ENCODE measurements around the gene GALNT18. TPM values are rescaled to one million over a fixed set of nuclear protein-coding genes. Genes with fewer than 3 reads are reported as not detected.

The GALNT18 gene
- total RNA-seq, 1 donor from 2014 or later, result 39.8 TPM

DNA sequence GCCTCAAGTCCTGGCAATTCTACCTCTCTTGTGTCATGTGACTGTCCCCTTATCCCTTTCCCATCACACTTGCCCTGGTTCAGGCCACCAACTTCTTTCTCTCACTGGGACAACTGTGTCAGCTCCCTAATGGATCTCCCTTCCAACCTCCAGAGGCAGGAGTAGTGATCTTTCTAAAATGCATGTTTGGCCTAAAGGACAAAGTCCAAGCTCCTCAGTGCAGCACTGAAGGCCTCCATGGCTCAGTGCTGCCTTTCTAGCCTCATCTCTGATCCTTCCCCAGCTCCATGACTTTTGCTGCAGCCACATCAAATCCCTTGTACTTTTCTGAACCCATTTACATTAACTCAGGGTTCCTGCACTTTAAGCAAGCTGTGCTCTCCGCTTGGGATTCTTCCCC, 349.6 kb downstream of the GALNT18 start:
- Mint-ChIP-seq H3K4me1 (ENCODE audit: unreplicated experiment) (no peaks in the 10 kb centered on the region), H3K27ac (ENCODE audit: unreplicated experiment) (no peak overlapping the region), H3K36me3 (ENCODE audit: unreplicated experiment) (peaks cover 29% of the 10 kb centered on the region), H3K4me3 (ENCODE audit: unreplicated experiment) (no peak overlapping the region), H3K9me3 (ENCODE audit: unreplicated experiment) (peaks cover 5% of the 10 kb centered on the region), H3K27me3 (ENCODE audit: unreplicated experiment) (peaks cover 2% of the 10 kb centered on the region)
- no peak for DNase-seq (ENCODE audit: extremely low spot score, unreplicated experiment)
- TF ChIP-seq, protein P1, sequence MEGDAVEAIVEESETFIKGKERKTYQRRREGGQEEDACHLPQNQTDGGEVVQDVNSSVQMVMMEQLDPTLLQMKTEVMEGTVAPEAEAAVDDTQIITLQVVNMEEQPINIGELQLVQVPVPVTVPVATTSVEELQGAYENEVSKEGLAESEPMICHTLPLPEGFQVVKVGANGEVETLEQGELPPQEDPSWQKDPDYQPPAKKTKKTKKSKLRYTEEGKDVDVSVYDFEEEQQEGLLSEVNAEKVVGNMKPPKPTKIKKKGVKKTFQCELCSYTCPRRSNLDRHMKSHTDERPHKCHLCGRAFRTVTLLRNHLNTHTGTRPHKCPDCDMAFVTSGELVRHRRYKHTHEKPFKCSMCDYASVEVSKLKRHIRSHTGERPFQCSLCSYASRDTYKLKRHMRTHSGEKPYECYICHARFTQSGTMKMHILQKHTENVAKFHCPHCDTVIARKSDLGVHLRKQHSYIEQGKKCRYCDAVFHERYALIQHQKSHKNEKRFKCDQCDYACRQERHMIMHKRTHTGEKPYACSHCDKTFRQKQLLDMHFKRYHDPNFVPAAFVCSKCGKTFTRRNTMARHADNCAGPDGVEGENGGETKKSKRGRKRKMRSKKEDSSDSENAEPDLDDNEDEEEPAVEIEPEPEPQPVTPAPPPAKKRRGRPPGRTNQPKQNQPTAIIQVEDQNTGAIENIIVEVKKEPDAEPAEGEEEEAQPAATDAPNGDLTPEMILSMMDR (IDR thresholded peaks at IDR 0.05), result no peak

DNA sequence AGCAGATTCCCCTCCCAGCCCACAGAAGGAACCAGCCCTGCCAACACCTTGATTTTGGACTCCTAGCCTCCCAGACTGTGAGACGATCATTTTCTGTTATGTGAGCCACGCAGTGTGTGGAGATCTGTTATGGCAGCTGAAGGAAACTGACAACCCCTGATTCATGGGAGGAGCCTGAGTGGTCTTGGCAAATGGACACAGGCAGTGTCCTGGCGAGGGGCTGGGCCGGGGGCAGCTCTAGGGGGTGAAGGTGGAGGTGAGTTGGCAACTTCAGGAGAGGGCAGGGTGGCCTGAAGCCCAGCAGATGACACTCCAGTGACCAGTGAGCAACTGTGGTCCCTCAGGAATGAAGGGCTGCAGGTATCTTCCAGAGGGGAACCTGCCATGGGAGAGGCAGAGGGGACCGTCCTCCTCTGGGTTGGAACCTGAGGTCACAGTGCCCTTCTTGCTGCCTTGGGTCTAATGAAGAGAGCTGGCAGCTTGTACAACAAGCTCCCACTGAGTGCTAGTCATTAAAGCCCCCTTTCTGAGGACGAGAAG, 351.5 kb downstream of the GALNT18 start:
- no peak overlapping the region for H3K27ac Mint-ChIP-seq (ENCODE audit: unreplicated experiment)
- H3K4me1 Mint-ChIP-seq (ENCODE audit: unreplicated experiment), result no peaks in the 10 kb centered on the region
- H3K9me3 Mint-ChIP-seq (ENCODE audit: unreplicated experiment), result no peaks in the 10 kb centered on the region
- no peak for DNase-seq (ENCODE audit: extremely low spot score, unreplicated experiment)
- peaks cover 2% of the 10 kb centered on the region for H3K27me3 Mint-ChIP-seq (ENCODE audit: unreplicated experiment)
- peaks cover 13% of the 10 kb centered on the region for H3K36me3 Mint-ChIP-seq (ENCODE audit: unreplicated experiment)
- TF ChIP-seq, protein P1 (IDR thresholded peaks at IDR 0.05), result no peak
- no peak overlapping the region for H3K4me3 Mint-ChIP-seq (ENCODE audit: unreplicated experiment)

DNA sequence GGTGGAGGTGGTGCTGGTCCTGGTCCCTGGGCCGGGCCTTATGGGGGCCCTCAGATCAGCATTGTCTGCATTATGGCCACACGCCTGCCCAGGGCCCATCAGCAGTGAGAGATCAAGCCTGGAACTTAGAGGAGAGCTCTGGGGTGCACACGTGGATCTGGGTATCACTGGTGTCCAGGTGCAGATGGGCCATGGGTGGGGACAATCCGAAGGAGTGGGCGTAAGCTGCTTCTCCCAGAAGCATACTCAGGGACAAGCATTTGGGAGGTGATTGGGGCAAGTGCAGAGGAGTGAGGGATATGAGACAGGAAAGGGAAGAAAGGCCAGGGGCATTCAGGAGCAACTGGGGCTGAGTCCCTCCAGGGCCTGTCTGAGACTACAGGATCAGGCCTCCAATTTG, 353.1 kb downstream of the GALNT18 start:
- H3K4me1 Mint-ChIP-seq (ENCODE audit: unreplicated experiment), result peaks cover 4% of the 10 kb centered on the region
- TF ChIP-seq, protein P1 (IDR thresholded peaks at IDR 0.05), result no peak
- H3K27ac Mint-ChIP-seq (ENCODE audit: unreplicated experiment), result no peak overlapping the region
- H3K36me3 Mint-ChIP-seq (ENCODE audit: unreplicated experiment), result peaks cover 5% of the 10 kb centered on the region
- H3K27me3 Mint-ChIP-seq (ENCODE audit: unreplicated experiment), result peaks cover 2% of the 10 kb centered on the region
- no peak overlapping the region for H3K4me3 Mint-ChIP-seq (ENCODE audit: unreplicated experiment)
- no peak for DNase-seq (ENCODE audit: extremely low spot score, unreplicated experiment)
- no peaks in the 10 kb centered on the region for H3K9me3 Mint-ChIP-seq (ENCODE audit: unreplicated experiment)

DNA sequence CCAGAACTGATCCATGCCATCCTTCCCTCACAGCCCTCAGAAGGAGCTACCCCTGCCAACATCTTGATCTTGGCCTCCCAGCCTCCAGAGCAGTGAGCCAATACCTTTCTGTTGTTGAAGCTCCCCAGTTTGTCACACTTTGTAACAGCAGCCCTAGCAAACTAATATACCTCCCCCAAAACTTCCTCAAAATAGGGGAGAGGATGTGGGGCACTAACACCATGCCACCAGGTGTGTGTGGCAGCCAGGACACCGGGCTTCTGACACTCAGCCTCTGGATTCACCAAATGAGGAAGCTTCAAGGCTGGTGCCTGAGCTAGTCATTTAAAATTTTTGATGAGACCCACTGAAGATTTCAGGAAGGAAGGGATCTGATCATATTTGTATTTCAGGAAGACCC, 353.7 kb downstream of the GALNT18 start:
- TF ChIP-seq, protein P1 (IDR thresholded peaks at IDR 0.05), result no peak
- Mint-ChIP-seq H3K27me3 (ENCODE audit: unreplicated experiment) (peaks cover 2% of the 10 kb centered on the region), H3K4me1 (ENCODE audit: unreplicated experiment) (peaks cover 8% of the 10 kb centered on the region), H3K4me3 (ENCODE audit: unreplicated experiment) (no peak overlapping the region), H3K9me3 (ENCODE audit: unreplicated experiment) (no peaks in the 10 kb centered on the region), H3K27ac (ENCODE audit: unreplicated experiment) (no peak overlapping the region), H3K36me3 (ENCODE audit: unreplicated experiment) (peaks cover 5% of the 10 kb centered on the region)
- no peak for DNase-seq (ENCODE audit: extremely low spot score, unreplicated experiment)

DNA sequence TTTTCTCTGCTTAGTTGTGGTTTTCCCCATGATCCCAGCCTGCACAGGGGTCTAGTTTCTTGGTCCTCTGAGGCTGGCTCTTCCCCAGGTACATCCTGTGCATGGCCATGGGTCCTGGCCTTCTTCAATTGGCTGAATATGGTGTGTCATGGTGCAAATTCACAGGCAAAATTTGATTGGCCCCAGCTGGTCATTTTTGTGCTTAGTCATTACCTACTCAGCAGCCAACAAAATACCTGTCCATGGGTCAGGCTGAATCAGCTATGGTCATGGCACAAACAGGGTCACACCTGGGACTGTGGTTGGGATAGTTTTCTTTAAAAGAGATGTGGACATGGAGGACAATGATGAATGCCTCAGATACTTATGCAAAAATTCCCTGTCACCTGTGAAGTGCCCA, 354.5 kb downstream of the GALNT18 start:
- Mint-ChIP-seq H3K9me3 (ENCODE audit: unreplicated experiment) (no peaks in the 10 kb centered on the region), H3K27me3 (ENCODE audit: unreplicated experiment) (peaks cover 2% of the 10 kb centered on the region), H3K4me1 (ENCODE audit: unreplicated experiment) (peaks cover 8% of the 10 kb centered on the region), H3K27ac (ENCODE audit: unreplicated experiment) (no peak overlapping the region), H3K36me3 (ENCODE audit: unreplicated experiment) (peaks cover 5% of the 10 kb centered on the region), H3K4me3 (ENCODE audit: unreplicated experiment) (no peak overlapping the region)
- TF ChIP-seq, protein P1 (IDR thresholded peaks at IDR 0.05), result no peak
- DNase-seq (ENCODE audit: extremely low spot score, unreplicated experiment), result no peak
